Glomerular endothelial cell (primary cell): Measurements from ENCODE around the gene NOTCH3. TPM values are rescaled to one million over a fixed set of nuclear protein-coding genes. Genes with fewer than 3 reads are reported as not detected.

Source experiments
- DNase-seq: peaks from one replicate; pipeline ENCODE4 v3.0.0-alpha.2; 2011; ENCODE audit warnings: low read depth, low spot score; ENCODE audit errors: extremely low read depth
- total RNA-seq: library from RNA; depleted of rRNA; stranded (reverse); fragments of >200 nt; gene quantifications from 2 replicates; pipeline ENCODE4 v1.2.3, GENCODE V29; 2015

NOTCH3 gene
- 6.2 and 37.5 TPM in 2 replicates for total RNA-seq

GRCh38 chr19:15200553-15201364, at the start of gene NOTCH3:
Gene NOTCH3, minus strand, starts transcription at chr19:15200995. Its CDS starts 90 bp downstream, at chr19:15200905.
- no peak for DNase-seq

- DNase-seq, result no peak
These were observed 49.8 kb upstream of the NOTCH3 start for GRCh38 chr19:15250640-15250993.

DNA sequence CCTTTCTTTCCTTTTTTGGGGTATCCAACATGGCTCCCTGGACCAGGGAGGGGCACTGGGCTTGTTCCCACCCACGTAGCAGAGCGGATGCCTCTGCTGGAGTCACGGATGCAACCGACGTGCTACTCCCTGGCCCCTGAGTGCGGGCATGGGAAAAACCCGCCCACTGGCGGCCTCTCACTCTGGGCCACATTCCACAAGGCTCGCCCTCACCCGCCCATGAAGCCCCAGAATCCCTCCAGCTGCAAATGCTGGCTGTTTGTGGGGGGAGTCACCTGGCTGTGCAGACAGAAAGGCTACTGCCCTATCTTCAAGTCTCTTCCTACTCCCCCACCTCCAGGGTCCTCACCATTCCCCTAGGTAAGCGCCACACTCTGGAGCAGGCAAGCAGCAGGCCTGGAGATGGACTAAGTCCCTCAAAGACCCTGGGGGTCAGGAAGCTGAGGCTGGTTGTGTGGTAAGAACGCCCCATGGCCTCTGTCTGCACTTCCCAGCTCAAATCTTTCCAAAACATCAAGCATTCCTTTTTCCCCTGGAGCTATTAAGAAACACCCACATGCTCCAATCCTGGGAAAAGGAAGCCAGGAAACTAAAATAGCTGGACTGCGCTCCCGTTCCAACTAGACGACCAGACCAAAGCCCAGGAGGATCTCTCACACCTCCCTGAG, 49.3 kb upstream of the NOTCH3 start:
- DNase-seq, result no peak

- no peak for DNase-seq
These were observed 48.7 kb upstream of the NOTCH3 start for GRCh38 chr19:15249528-15249874.

DNA sequence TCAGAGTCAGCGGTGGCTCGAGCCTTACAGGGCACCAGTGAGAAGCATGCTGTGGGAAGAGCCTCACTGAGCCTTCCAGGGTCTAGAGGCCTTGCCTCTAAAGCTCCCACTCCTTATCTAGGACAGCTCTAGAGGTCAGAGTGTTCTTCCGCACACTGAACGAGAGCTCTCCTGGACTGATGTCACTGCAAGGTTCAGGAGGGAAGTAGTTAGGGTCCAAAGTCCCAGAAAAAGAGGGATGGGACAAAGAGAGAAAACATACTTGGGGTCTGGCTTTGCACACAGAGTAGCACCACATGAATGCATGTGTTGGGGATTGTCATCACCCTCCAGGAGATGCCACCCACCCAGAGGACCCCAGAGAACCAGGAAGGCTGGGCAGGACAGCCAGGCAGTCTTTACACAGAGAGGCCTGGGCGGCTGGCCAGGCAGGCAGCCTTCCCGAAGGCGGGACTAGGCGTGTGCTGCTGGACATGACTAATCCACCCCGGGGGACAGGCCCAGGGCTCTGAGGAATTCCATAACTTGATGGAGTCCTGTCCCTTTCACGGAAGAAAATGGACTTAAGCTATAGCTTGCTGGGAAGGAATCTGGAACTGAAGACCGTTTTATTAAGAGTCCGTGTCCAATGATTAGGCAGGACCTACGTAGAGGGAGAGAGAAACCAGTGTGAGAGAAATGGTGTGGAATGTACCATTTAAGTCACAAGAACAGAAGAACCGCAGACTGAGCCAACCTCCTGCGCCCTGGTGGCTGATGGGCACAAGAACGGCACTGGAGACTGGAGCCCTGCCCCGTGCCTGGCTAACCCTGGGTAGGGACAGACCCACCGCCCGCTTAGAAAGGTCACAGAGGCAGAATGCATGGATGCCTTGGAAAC, 48.1 kb upstream of the NOTCH3 start:
- DNase-seq, result no peak

DNA sequence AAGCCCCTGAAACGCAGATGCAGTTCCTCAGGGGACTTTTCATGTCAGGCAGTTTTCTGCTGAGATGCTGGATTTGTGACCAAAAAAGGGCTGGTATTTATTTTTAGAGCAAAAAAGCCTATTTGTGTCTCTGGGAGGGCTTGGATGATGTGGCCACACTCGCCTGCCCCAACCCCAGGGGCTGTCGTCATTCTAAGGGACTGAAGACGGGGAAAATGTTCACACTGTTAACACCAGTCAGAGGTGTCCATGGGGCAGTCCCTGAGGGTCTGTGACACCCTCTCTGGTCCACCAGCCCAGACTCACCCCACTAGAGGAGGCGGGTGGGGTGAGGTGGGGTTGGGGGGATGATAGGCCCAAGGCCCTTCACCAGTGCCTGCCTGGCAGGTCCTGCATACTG, 47.3 kb upstream of the NOTCH3 start:
- no peak for DNase-seq

GRCh38 chr19:15247107-15248014, 46.6 kb upstream of the NOTCH3 start:
- no peak for DNase-seq

DNA sequence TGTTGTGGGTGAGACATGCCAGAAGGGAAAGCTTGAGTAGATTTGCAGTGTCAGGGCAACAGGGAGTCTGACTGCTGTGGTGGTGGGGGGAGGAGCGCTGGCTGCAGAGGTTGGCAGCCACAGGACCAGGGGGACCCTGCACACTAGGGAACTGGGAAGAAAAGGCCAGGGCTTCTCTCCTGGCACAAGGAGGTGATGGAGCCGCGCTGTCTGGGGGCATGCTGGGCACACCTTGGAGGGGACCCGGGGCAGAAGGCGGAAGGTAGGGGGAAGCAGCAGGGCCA, 45.3 kb upstream of the NOTCH3 start:
- DNase-seq, result no peak

DNA sequence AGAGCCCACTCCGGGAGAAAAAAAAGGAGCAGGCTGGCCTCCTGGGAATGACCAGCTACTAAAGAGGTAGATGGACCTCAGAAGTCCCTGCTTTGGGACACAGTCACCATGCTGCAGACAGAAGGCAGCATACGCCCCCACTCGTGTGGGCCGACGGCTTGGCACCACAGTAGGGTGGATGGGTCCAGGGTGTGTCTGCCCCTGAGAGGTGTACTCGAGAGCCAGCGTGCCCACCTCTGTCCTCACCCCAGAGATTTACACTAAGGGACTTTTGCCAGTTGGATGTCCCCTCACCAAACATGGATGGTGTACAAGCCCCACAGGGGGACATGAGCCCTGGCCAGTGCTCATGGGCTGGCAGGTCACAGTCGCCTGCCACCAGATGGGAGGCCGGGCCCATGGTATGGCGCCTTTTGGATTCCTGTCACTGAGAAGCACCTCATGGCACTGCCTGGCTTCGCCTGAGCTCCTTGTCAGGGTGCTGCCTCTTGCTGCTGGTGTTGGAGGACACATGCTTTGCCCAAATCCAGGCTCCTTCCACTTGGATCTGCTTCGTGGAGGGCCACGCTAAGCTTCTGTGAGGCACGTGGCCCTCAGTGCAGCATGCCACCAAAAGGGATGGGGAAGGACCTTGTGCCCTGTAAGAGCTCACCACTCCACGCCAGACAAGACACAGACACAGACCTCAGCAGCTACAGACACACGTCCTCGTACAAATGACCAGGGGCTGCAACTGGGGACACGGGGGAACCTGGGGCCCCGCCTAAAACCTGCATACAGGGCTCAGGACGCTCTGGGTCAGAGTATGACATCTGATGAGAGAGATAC, 44.8 kb upstream of the NOTCH3 start:
- no peak for DNase-seq

GRCh38 chr19:15244808-15245207, 44.0 kb upstream of the NOTCH3 start:
- DNase-seq, result no peak

- no peak for DNase-seq
These were observed 43.5 kb upstream of the NOTCH3 start for GRCh38 chr19:15244106-15244803.

DNA sequence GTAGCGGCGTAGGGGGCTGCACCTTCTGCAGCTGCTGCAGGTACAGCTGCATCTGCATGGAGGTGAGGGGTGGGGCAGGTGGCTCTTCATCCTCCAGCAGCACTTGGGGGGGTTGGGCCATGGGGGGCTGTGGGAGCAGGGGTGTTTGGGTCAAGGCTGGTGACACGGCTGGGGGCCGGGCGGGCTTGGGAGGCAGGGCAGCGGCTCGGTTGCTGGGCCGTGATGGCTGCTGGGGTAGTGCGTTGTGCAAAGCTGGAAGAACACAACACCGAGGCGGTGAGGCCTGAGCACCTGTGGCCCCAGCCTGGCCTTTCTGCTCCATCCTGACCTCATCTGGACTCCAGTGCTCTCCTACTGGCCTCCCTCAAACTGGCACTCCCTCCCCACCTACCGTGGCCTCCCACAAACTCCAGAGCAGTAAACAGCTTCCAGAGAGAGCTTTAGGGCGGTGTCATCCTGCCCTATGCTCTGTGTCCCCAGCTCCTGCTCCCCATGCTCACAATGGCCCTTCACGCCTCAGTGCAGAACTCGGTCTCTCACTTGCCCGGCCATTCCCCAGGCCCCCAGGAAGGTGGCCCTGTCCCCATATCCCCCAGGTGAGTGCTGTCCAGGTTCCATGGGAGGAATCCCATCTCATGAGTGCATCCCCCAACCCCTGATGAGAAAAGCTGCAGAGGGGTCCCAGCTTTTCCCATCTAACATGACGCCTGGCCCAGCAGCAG, 42.6 kb upstream of the NOTCH3 start:
- DNase-seq, result no peak

DNA sequence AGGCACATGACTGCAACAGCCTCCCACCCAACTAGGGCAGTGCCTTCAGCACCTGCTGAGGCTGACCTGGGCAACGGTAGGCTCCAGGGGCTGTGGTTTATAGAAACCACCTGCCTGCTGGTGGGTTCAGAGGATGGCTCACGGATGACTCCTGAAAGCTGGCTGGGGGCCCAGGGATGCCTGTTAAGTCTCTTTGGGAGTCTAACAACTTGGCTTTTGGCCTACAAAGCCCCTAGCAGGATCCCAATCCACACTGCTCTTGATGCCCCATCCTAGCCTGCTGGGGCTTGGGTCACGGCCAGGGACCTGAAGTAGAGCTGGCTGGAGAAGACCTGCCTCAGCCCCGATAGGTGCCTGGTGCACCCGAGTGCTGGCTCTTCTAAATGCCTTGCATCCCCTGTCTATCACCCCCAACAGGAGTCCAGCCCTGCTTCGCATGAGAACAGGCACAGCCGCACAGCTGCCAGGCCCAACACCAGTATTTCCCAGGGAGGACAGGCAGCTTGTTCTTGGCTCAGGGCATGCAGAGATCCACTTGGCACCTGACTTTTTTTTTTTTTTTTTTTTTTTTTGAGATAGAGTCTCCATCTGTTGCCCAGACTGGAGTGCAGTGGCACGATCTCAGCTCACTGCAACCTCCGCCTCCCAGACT, 40.6 kb upstream of the NOTCH3 start:
- DNase-seq, result no peak

GRCh38 chr19:15240515-15240914, 39.7 kb upstream of the NOTCH3 start:
- no peak for DNase-seq

DNA sequence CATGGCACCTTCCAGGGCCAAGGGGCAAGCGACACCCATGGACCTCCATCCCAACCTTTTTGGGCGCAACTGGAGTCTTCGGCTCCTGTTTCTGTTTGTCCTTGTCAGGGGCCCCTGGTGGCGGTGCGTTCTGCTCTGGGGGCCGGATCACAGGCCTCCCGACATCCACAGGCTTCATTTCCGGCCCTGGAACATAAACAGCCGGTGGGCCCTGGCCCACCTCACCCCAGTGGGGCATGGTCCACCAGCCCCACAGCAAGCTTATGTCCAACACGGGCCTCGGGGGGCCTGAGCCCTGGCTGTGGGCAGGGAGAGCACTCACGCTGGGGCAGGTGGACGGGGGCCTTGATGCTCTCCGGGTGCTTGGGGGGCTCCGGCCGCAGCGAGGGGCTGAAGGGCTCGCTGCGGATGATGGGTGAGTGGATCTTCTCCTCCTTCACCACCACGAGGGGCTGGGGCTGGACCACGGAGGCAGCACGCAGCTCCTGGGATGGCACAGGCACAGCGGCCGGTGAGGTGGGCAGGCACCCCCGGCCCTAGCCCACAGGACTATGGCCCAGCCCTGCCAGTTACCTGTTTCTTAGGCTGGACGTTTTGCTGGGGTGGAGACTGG, 38.6 kb upstream of the NOTCH3 start:
- DNase-seq, result no peak

DNA sequence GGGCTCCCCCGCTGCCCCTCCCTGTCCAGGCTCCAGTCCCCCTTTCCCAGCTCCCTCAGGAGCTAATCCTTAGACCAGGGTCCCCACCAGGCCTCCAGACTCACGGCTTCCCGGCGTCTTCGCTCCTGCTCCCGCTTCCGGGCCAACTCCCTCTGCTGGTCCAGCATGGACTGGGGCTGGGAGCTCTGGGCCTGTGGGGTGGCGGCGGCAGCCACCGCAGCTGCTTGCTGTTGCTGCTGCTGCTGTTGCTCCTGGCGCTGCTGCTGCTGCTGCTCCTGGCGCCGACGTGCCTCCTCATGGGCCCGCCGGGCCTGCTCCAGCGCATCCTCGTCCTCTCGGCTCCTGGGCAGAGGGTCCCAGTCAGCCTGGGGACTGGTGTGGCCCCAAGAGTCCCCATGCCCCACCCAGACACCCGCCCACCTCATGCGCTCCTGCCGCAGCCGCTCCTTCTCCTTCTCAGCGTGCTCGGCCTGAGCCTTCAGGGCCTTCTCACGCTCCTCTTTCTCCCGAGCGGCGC, 37.9 kb upstream of the NOTCH3 start:
- DNase-seq, result no peak
